Small intestine (tissue), 7 donors: ENCODE measurements around the gene TGFBR1. TPM values are rescaled to one million over a fixed set of nuclear protein-coding genes. Genes with fewer than 3 reads are reported as not detected.

Experiments
- DNase-seq, 2 donors: peaks; one replicate each; pipeline versions ENCODE4 v3.0.0 to v3.0.0-alpha.2; 2013
- FAIRE-seq: peaks from 2 replicates; lab custom pipeline; 2012; peaks lifted over from hg19 to GRCh38; lab: Jason Lieb, UNC
- H3K27ac ChIP-seq, 3 donors: one replicate each; pipeline ENCODE4 v1.5.1; 2013; ENCODE audit warnings: low read length in 2 of 3, mild to moderate bottlenecking in 2 of 3, control low read depth in 1 of 3, inconsistent platforms in 1 of 3, low read depth in 1 of 3, moderate library complexity in 1 of 3
- H3K27me3 ChIP-seq, 3 donors: one replicate each; pipeline ENCODE4 v1.6.1; 2013; ENCODE audit warnings: low read length in 3 of 3, inconsistent platforms in 1 of 3; ENCODE audit not compliant: control insufficient read depth in 3 of 3, insufficient read depth in 3 of 3
- H3K36me3 ChIP-seq, 3 donors: one replicate each; pipeline ENCODE4 v1.6.1; 2013; ENCODE audit warnings: low read length in 3 of 3, inconsistent platforms in 1 of 3, low read depth in 1 of 3, mild to moderate bottlenecking in 1 of 3, moderate library complexity in 1 of 3; ENCODE audit not compliant: control insufficient read depth in 3 of 3, insufficient read depth in 2 of 3
- H3K4me1 ChIP-seq, 3 donors: one replicate each; pipeline ENCODE4 v1.6.1; 2013; ENCODE audit warnings: low read length in 2 of 3, inconsistent platforms in 1 of 3, low read depth in 1 of 3, mild to moderate bottlenecking in 1 of 3, moderate library complexity in 1 of 3; ENCODE audit not compliant: control insufficient read depth in 3 of 3, insufficient read depth in 2 of 3
- H3K4me3 ChIP-seq, 3 donors: one replicate each; pipeline ENCODE4 v1.5.1; 2013; ENCODE audit warnings: low read length in 3 of 3, control low read depth in 1 of 3, inconsistent platforms in 1 of 3, low read depth in 1 of 3, mild to moderate bottlenecking in 1 of 3, moderate library complexity in 1 of 3
- H3K9me3 ChIP-seq, 2 donors: one replicate each; pipeline ENCODE4 v1.6.1; 2013; ENCODE audit warnings: low read depth in 1 of 2, low read length in 1 of 2; ENCODE audit not compliant: control insufficient read depth in 2 of 2, insufficient read depth in 1 of 2
- WGBS, 3 donors: extraction: QIAGEN DNeasy Blood & Tissue Kit; methylation state at CpG; one replicate each; pipeline ENCODE4 v1.1.7; 2013; 5-methylcytosine and 5-hydroxymethylcytosine counted together
- polyA plus RNA-seq, 4 donors: library from polyadenylated mRNA; stranded (reverse) in 3 of 4; unstranded in 1 of 4; fragments of 200-250 nt in 3 of 4; fragments of 120-200 nt in 1 of 4; gene quantifications; one replicate each; pipeline versions ENCODE4 v1.2.1 to v1.2.3, GENCODE V29; 2013
- donor health status: healthy with polysubstance abuse.
- donor health status: control.
- donor health status: control.
- donor health status: Bipolar disorder and iron deficiency.
- donor health status: healthy.

TGFBR1 gene
- polyA plus RNA-seq, 4 donors: 3.8 to 16.2 (median 6.8) TPM

DNA sequence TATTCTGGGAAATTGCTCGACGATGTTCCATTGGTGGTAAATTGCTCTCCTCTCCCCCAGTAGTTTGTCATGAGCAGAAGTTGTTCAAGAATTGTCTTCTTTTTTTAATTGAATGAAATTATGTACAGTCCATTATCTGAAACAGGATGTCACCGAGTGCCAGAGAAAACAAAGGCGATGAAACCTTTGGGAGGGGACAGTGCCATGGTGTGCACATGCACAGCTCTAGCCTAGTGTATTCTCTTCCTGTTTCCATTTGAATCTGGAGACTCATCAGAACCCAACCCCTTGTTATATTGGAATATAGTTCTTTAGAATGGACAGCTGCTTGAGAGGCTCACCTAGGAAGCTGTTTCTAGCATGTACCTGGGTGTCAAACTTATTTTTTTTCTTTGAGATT is 41.7 kb downstream of the TGFBR1 start:
- DNase-seq (no peak), FAIRE-seq (no peak)
- Histone ChIP-seq H3K27me3 (no peaks in the 10 kb centered on the region), H3K9me3 (no peaks in the 10 kb centered on the region), H3K36me3 (peaks cover 5 to 16% (median 11%) of the 10 kb centered on the region in 3 donors), H3K27ac (no peak overlapping the region), H3K4me1 (no peaks in the 10 kb centered on the region), H3K4me3 (no peak overlapping the region)
- 88 to 95% (median 93%) methylated on average over 4 of the region's 4 CpGs for WGBS, 3 donors

DNA sequence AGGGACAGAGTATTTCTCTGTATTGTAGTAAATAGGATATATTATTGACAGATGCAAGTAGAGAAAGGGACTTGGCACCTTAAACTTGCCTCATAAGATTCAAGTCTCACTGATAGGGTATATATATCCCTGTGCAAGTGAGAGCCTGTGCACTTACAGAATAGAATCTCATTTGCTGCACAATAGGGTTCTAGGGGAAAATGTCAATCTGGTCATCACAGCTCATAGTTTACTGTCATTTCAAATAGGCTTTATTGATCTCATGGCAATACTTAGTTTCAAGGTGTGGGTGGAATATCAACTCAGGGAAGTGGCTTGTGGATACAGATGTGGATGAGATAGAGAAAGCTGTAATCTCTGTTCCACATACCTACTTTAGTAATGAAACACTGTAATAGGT is 42.3 kb downstream of the TGFBR1 start:
- H3K9me3 ChIP-seq: no peaks in the 10 kb centered on the region
- DNase-seq (no peak), FAIRE-seq (no peak)
- H3K27ac ChIP-seq: no peak overlapping the region
- H3K27me3 ChIP-seq: no peaks in the 10 kb centered on the region
- H3K4me3 ChIP-seq: no peak overlapping the region
- H3K4me1 ChIP-seq: no peaks in the 10 kb centered on the region
- H3K36me3 ChIP-seq: peaks cover 3 to 14% (median 14%) of the 10 kb centered on the region in 3 donors

DNA sequence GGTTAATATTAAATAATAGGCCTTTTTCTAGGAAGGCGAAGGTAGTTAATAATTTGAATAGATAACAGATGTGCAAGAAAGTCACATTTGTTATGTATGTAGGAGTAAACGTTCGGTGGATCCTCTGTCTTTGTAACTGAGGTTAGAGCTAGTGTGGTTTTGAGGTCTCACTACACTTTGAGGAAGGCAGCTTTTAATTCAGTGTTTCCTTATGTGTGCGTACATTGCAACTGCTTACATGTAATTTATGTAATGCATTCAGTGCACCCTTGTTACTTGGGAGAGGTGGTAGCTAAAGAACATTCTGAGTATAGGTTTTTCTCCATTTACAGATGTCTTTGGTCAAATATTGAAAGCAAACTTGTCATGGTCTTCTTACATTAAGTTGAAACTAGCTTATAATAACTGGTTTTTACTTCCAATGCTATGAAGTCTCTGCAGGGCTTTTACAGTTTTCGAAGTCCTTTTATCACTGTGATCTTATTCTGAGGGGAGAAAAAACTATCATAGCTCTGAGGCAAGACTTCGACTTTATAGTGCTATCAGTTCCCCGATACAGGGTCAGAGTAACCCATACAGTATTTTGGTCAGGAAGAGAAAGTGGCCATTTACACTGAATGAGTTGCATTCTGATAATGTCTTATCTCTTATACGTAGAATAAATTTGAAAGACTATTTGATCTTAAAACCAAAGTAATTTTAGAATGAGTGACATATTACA is 45.7 kb downstream of the TGFBR1 start:
- peak in 1 of 2 donors; percentile 36 for DNase-seq
- H3K4me1 ChIP-seq: no peaks in the 10 kb centered on the region
- H3K27me3 ChIP-seq: no peaks in the 10 kb centered on the region
- WGBS, 3 donors: 77 to 82% (median 78%) methylated on average over 8 of the region's 8 CpGs
- H3K9me3 ChIP-seq: no peaks in the 10 kb centered on the region
- H3K4me3 ChIP-seq: no peak overlapping the region
- no peak overlapping the region for H3K27ac ChIP-seq
- FAIRE-seq: no peak
- H3K36me3 ChIP-seq: peaks cover 0 to 8% (median 6%) of the 10 kb centered on the region in 3 donors

DNA sequence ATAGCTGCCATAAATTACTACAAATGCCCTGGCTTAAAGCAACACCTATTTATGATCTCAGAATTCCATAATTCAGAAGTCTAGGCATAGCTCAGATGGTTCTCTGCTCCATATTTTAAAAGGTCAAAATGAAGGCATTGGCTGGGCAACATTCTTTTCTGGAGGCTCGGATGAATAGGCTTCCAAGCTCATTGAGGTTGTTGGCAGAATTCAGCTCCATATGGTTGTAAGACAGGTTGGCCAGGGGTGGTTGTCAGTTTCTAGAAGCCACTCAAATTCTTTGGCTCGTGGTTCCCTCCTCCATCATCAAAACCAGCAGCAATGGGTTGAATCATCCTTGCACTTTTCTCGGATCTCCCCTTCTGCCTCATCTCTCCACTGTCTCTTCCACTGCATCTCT is 49.4 kb downstream of the TGFBR1 start:
- no peak for DNase-seq
- Histone ChIP-seq H3K36me3 (peaks cover 0 to 4% (median 0%) of the 10 kb centered on the region in 3 donors), H3K9me3 (no peaks in the 10 kb centered on the region), H3K27ac (no peak overlapping the region), H3K4me3 (no peak overlapping the region), H3K27me3 (peaks cover 0 to 2% (median 0%) of the 10 kb centered on the region in 3 donors), H3K4me1 (no peaks in the 10 kb centered on the region)
- no peak for FAIRE-seq
- WGBS, 3 donors: 73 to 80% (median 75%) methylated on average over 3 of the region's 3 CpGs

DNA sequence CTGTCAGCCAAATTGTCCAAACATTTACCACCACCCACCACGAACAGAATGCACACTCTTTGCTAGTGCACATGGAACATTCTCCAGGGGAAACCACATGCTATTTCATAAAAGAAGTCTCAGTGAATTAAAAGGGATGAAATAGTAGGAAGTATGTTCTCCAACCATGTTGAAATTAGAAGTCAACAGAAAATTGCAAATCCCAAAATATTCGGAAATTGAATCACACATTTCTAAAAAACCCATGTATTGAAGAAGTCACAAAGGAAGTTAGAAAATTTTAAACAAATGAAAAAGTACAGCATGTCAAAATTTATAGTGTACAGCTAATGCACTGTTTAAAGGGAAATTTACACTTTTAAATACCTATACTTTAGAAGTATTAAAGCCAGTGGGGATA is 50.8 kb downstream of the TGFBR1 start:
- WGBS, 3 donors: 68 to 75% (median 71%) methylated on average over 2 of the region's 2 CpGs
- H3K9me3 ChIP-seq: no peaks in the 10 kb centered on the region
- H3K27ac ChIP-seq: no peak overlapping the region
- no peaks in the 10 kb centered on the region for H3K4me1 ChIP-seq
- FAIRE-seq: no peak
- H3K4me3 ChIP-seq: no peak overlapping the region
- peaks cover 0 to 4% (median 0%) of the 10 kb centered on the region in 3 donors for H3K36me3 ChIP-seq
- DNase-seq: no peak
- peaks cover 0 to 2% (median 0%) of the 10 kb centered on the region in 3 donors for H3K27me3 ChIP-seq

DNA sequence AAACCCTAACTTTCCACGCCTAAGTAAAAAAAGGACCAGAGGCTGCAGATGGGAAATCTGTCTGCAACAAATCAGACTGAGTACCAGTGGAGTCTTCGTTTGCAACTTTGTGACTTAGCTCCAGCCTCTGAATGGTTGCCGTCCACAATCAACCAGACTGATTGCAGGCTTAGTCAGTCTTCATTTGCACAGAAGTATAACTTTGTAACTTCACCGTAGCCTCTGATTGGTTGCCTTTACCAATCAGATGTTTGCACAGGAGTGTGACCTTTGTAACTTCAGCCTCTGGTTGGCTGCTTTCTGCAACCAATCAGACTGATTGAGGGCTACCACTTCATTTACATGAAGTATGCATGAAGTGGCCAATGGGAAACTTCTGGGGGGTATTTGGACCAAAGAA is 53.7 kb downstream of the TGFBR1 start:
- H3K27me3 ChIP-seq: peaks cover 0 to 2% (median 0%) of the 10 kb centered on the region in 3 donors

DNA sequence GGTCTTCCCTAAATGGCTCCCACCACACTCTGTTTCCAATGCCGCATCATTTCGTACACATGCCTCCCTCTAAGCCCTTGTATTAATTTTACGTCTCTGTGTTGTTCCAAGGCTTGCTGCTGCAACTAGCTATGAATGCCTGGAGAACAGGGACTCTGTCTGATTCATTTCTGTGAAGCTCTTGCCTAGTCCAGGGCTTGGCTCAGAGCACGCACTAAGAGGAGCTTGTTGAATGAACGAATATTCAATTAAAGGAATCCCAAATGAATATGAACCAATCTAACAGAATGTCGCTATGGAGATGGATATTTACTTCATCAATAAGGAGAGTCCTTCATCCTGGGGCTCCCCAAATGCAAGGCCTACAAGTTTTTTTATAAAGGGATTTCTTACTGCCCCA is 55.3 kb downstream of the TGFBR1 start:
- no peak overlapping the region for H3K4me3 ChIP-seq
- H3K27me3 ChIP-seq: peaks cover 0 to 2% (median 0%) of the 10 kb centered on the region in 3 donors
- no peaks in the 10 kb centered on the region for H3K36me3 ChIP-seq
- 89 to 95% (median 93%) methylated on average over 6 of the region's 6 CpGs for WGBS, 3 donors
- FAIRE-seq (no peak), DNase-seq (no peak)
- H3K27ac ChIP-seq: no peak overlapping the region
- H3K9me3 ChIP-seq: no peaks in the 10 kb centered on the region
- H3K4me1 ChIP-seq: no peaks in the 10 kb centered on the region

More for the DNA sequence above, 53.7 kb downstream of the TGFBR1 start:
- no peak for FAIRE-seq
- DNase-seq: peak in 1 of 2 donors; percentile 47
- Histone ChIP-seq H3K9me3 (no peaks in the 10 kb centered on the region), H3K36me3 (no peaks in the 10 kb centered on the region), H3K4me3 (no peak overlapping the region), H3K27ac (no peak overlapping the region), H3K4me1 (no peaks in the 10 kb centered on the region)
- 28 to 65% (median 36%) methylated on average over 4 of the region's 4 CpGs for WGBS, 3 donors

DNA sequence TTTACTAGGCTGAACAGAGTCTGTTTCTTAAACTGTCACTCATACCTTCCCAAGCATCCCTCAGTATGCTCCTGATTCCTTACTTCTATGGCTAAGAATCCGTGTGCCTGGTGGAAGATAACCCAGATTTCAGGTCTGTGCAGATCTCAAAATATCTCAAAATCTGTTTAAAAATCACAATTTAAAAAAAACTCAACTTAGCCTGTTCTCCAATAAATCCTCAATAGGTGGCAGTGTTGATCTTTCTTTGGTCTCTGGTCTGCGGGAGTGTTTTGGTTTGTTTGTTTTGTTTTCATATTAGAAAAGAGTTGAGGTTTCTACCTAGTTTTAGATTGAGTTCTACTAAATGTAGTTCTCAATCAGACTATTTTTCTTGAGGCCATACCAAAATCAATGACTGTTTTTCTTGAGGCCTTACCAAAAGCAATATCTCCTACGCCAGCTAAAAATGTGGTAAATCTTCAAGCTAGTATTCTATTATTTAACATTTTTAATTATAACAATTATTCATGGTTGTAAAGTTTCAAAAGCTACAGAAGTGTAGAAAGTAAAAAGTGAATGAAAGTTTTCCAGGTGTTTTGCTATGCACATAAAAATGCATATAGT is 57.9 kb downstream of the TGFBR1 start:
- Histone ChIP-seq H3K9me3 (no peaks in the 10 kb centered on the region), H3K27me3 (peaks cover 0 to 2% (median 0%) of the 10 kb centered on the region in 3 donors), H3K27ac (no peak overlapping the region), H3K4me1 (no peaks in the 10 kb centered on the region), H3K36me3 (no peaks in the 10 kb centered on the region), H3K4me3 (no peak overlapping the region)
- no peak for FAIRE-seq
- WGBS, 3 donors: 30 to 33% (median 33%) methylated on average over 3 of the region's 3 CpGs
- peak; percentile 31 to 48 for DNase-seq
